NCI-H460 (cell line): ENCODE results near the gene CD247. TPM values are rescaled to one million over a fixed set of nuclear protein-coding genes. Genes with fewer than 3 reads are reported as not detected.

ENCODE experiments used
- total RNA-seq: library from RNA; depleted of rRNA; stranded (reverse); fragments of >200 nt; shearing (Covaris generic); gene quantifications from 2 replicates; pipeline ENCODE4 v1.2.3, GENCODE V29; 2014; rRNA removed

CD247 gene
- total RNA-seq, 1 experiment from 2014 or later, result 0.47 TPM

Other genes with a start within 250 kb of the CD247 start
- 413 and 419 TPM in 2 replicates for gene CREG1, start 35.2 kb upstream of the CD247 start, total RNA-seq
- not detected in 2 replicates for gene RCSD1, start 111.7 kb upstream of the CD247 start, total RNA-seq
- gene MPZL1, start 203.5 kb upstream of the CD247 start, total RNA-seq, result 103 and 106 TPM in 2 replicates